H9 (cell line): ENCODE results near the gene STK24. TPM values are rescaled to one million over a fixed set of nuclear protein-coding genes. Genes with fewer than 3 reads are reported as not detected.

ENCODE experiments used
- DNase-seq: peaks from one replicate; pipeline ENCODE4 v3.0.0-alpha.2; 2017
- H2AFZ ChIP-seq: one replicate; pipeline ENCODE4 v1.6.1; 2013; ENCODE audit warnings: mild to moderate bottlenecking, low read length, control low read depth, moderate library complexity
- H2AK5ac ChIP-seq: 2 replicates; pipeline ENCODE4 v1.6.1; 2013; ENCODE audit warnings: low read length, control low read depth, mixed read lengths; ENCODE audit not compliant: insufficient read length
- H2BK120ac ChIP-seq: one replicate; pipeline ENCODE4 v1.6.1; 2013; ENCODE audit warnings: low read depth, mild to moderate bottlenecking, low read length, control low read depth, inconsistent platforms; ENCODE audit not compliant: poor library complexity, severe bottlenecking
- H2BK12ac ChIP-seq: 2 replicates; pipeline ENCODE4 v1.6.1; 2013; ENCODE audit warnings: low read length, control low read depth, mixed read lengths, low read depth; ENCODE audit not compliant: insufficient read length
- H2BK15ac ChIP-seq: 2 replicates; pipeline ENCODE4 v1.6.1; 2013; ENCODE audit warnings: low read depth, low read length, control low read depth
- H2BK20ac ChIP-seq: one replicate; pipeline ENCODE4 v1.6.1; 2013; ENCODE audit warnings: low read depth, mild to moderate bottlenecking, low read length, control low read depth, inconsistent platforms; ENCODE audit not compliant: poor library complexity, severe bottlenecking
- H2BK5ac ChIP-seq: 2 replicates; pipeline ENCODE4 v1.6.1; 2013; ENCODE audit warnings: low read length, control low read depth, mixed read lengths; ENCODE audit not compliant: insufficient read length
- H3K14ac ChIP-seq: 2 replicates; pipeline ENCODE4 v1.6.1; 2013; ENCODE audit warnings: low read length, control low read depth; ENCODE audit not compliant: insufficient read depth
- H3K18ac ChIP-seq: 2 replicates; pipeline ENCODE4 v1.6.1; 2013; ENCODE audit warnings: low read depth, mild to moderate bottlenecking, mixed read lengths, low read length, control low read depth; ENCODE audit not compliant: insufficient read length
- H3K23ac ChIP-seq: 2 replicates; pipeline ENCODE4 v1.6.1; 2013; ENCODE audit warnings: low read length, control low read depth, mixed read lengths, low read depth; ENCODE audit not compliant: insufficient read length
- H3K23me2 ChIP-seq: 2 replicates; pipeline ENCODE4 v1.6.1; 2013; ENCODE audit warnings: low read depth, mild to moderate bottlenecking, mixed read lengths, low read length, control low read depth; ENCODE audit not compliant: insufficient read length, poor library complexity, severe bottlenecking
- H3K27ac ChIP-seq: 2 replicates; pipeline ENCODE4 v1.5.1; 2013; ENCODE audit warnings: low read length, control low read depth, mixed read lengths, low read depth; ENCODE audit not compliant: insufficient read length
- H3K27me3 ChIP-seq: 2 replicates; pipeline ENCODE4 v1.6.1; 2013; ENCODE audit warnings: low read length, control low read depth, inconsistent platforms; ENCODE audit not compliant: insufficient read depth
- H3K4ac ChIP-seq: 2 replicates; pipeline ENCODE4 v1.6.1; 2013; ENCODE audit warnings: low read depth, mild to moderate bottlenecking, control low read depth, inconsistent platforms, low read length, moderate library complexity
- H3K4me1 ChIP-seq: 2 replicates; pipeline ENCODE4 v1.6.1; 2013; ENCODE audit warnings: low read length, control low read depth, inconsistent platforms; ENCODE audit not compliant: insufficient read depth
- H3K4me2 ChIP-seq: 2 replicates; pipeline ENCODE4 v1.6.1; 2013; ENCODE audit warnings: low read length, control low read depth, mixed read lengths; ENCODE audit not compliant: insufficient read length, insufficient read depth
- H3K56ac ChIP-seq: 2 replicates; pipeline ENCODE4 v1.6.1; 2013; ENCODE audit warnings: low read depth, mild to moderate bottlenecking, mixed read lengths, low read length, control low read depth; ENCODE audit not compliant: insufficient read length
- H3K79me1 ChIP-seq: 2 replicates; pipeline ENCODE4 v1.6.1; 2013; ENCODE audit warnings: low read depth, mild to moderate bottlenecking, moderate library complexity, low read length, control low read depth, inconsistent platforms; ENCODE audit not compliant: insufficient read depth, poor library complexity, severe bottlenecking
- H3K79me2 ChIP-seq: 2 replicates; pipeline ENCODE4 v1.6.1; 2013; ENCODE audit warnings: low read length, control low read depth, inconsistent platforms; ENCODE audit not compliant: insufficient read depth
- H3K9ac ChIP-seq: 2 replicates; pipeline ENCODE4 v1.6.1; 2013; ENCODE audit warnings: low read length, control low read depth, mixed read lengths; ENCODE audit not compliant: insufficient read length; ENCODE audit errors: extremely low read depth
- H3K9me3 ChIP-seq: one replicate; pipeline ENCODE4 v1.6.1; 2013; ENCODE audit warnings: low read depth, low read length, inconsistent platforms; ENCODE audit not compliant: control insufficient read depth
- H3T11ph ChIP-seq: one replicate; pipeline ENCODE4 v1.6.1; 2013; ENCODE audit warnings: mild to moderate bottlenecking, low read length, control low read depth, inconsistent platforms
- H4K20me1 ChIP-seq: one replicate; pipeline ENCODE4 v1.6.1; 2013; ENCODE audit not compliant: control insufficient read depth, insufficient read length, insufficient read depth
- H4K5ac ChIP-seq: 2 replicates; pipeline ENCODE4 v1.6.1; 2013; ENCODE audit warnings: low read depth, mild to moderate bottlenecking, mixed read lengths, low read length, control low read depth; ENCODE audit not compliant: insufficient read length
- H4K8ac ChIP-seq: replicated peaks from 2 replicates; pipeline ENCODE4 v1.6.1; 2013; ENCODE audit warnings: low read length, control low read depth, mixed read lengths, low read depth; ENCODE audit not compliant: insufficient read length
- H4K91ac ChIP-seq: 2 replicates; pipeline ENCODE4 v1.6.1; 2013; ENCODE audit warnings: low read depth, mild to moderate bottlenecking, moderate library complexity, mixed read lengths, low read length, control low read depth; ENCODE audit not compliant: insufficient read length
- H3K27ac Mint-ChIP-seq, 3 experiments: 2 replicates in 2 of 3; 3 replicates in 1 of 3; pipeline ENCODE4 v1.8.0; 2020 to 2021; ENCODE audit warnings: mixed read lengths in 3 of 3, mild to moderate bottlenecking in 1 of 3, moderate library complexity in 1 of 3
- H3K27me3 Mint-ChIP-seq: 2 replicates; pipeline ENCODE4 v1.8.0; 2021; ENCODE audit warnings: low read depth, mild to moderate bottlenecking, moderate library complexity, mixed read lengths
- H3K36me3 Mint-ChIP-seq, 3 experiments: 2 replicates in 2 of 3; 3 replicates in 1 of 3; pipeline ENCODE4 v1.8.0; 2020 to 2021; ENCODE audit warnings: low read depth in 3 of 3, mixed read lengths in 3 of 3; ENCODE audit not compliant: insufficient read depth in 1 of 3
- H3K4me1 Mint-ChIP-seq, 2 experiments: 2 replicates each; pipeline ENCODE4 v1.8.0; 2020; ENCODE audit warnings: mixed read lengths in 2 of 2
- H3K4me3 Mint-ChIP-seq, 2 experiments: 2 replicates in 1 of 2; 3 replicates in 1 of 2; pipeline ENCODE4 v1.8.0; 2020 to 2021; ENCODE audit warnings: mild to moderate bottlenecking in 2 of 2, mixed read lengths in 2 of 2, moderate library complexity in 1 of 2
- H3K9me3 Mint-ChIP-seq, 2 experiments: 2 replicates in 1 of 2; 3 replicates in 1 of 2; pipeline ENCODE4 v1.8.0; 2020; ENCODE audit warnings: mild to moderate bottlenecking in 2 of 2, mixed read lengths in 2 of 2, moderate library complexity in 1 of 2
- WGBS: extraction: QIAGEN DNeasy Blood & Tissue Kit; methylation state at CpG from one replicate; pipeline ENCODE4 v1.1.7; 2013; ENCODE audit warnings: missing lambda C conversion rate, low lambda C conversion rate, mixed read lengths; ENCODE audit not compliant: insufficient read length; ENCODE audit errors: extremely low coverage; 5-methylcytosine and 5-hydroxymethylcytosine counted together
- total RNA-seq: library from RNA; stranded (reverse); gene quantifications from 2 replicates; pipeline ENCODE4 v1.2.1, GENCODE V29; 2021
- TF ChIP-seq, protein P1 (sequence below): fragments of 200-600 bp; sonication (generic); conservative IDR thresholded peaks from 3 replicates; pipeline ENCODE4 v1.8.0; 2021; ENCODE audit warnings: antibody characterized with exemption, mild to moderate bottlenecking

Gene STK24
- total RNA-seq, 1 experiment from 2014 or later = 134 TPM

DNA sequence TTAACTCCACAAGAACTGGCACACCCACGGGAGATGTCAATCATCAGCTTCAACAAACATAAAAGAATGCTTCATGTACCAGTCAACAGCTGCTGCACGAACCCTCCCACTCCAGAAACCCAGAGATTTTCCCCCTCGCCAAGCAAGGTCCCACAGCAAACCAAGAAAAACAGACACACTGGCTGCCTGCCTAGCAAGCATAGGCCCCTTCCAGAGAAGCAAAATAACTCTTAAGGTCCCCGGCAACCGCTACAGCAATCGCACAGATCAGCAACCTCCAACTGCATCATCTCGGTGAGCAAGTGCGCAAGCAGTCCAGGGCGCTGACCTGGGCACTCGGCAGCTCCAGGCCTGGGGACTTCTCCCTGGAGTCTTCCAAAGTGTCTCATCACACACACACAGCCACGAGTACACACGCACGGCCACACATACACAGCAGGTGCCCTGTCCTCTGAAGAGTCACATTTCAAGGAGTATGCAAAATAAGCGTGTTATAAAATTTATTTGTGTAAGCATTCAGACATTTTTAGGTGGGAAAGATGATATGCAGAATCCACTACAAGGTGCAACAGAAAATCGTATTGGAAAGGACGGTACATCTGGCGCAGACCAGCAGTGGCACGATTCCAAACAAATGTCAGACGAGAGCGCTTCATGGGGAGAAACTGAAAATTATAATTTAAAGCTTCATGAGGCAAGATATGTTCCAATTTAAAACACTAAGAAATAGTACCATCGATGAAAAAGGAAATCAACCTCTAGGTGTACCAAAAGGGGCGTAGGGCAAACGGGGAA lies 125.0 kb downstream of the STK24 start:
- Histone ChIP-seq H3K9ac (no peak overlapping the region), H3K79me2 (no peaks in the 10 kb centered on the region), H3K4me1 (peaks cover 5% of the 10 kb centered on the region; the same call in 1 of the 2 replicates), H3K14ac (no peak overlapping the region; the same call in 1 of the 2 replicates), H3K9me3 (no peaks in the 10 kb centered on the region), H2AFZ (no peak overlapping the region), H2BK5ac (no peak overlapping the region), H4K20me1 (no peaks in the 10 kb centered on the region), H3K23me2 (no peaks in the 10 kb centered on the region), H3K4ac (no peak overlapping the region), H3K27me3 (no peaks in the 10 kb centered on the region), H3K18ac (no peak overlapping the region), H3K56ac (no peak overlapping the region), H4K91ac (no peak overlapping the region), H2AK5ac (no peak overlapping the region), H4K5ac (no peak overlapping the region), H3K79me1 (no peaks in the 10 kb centered on the region), H3K4me2 (no peak overlapping the region), H2BK20ac (no peak overlapping the region), H4K8ac (no peak overlapping the region), H2BK12ac (no peak overlapping the region), H2BK120ac (no peak overlapping the region), H3K27ac (no peak overlapping the region), H3T11ph (no peak overlapping the region), H2BK15ac (no peak overlapping the region), H3K23ac (no peak overlapping the region)
- Mint-ChIP-seq H3K9me3 (no peaks in the 10 kb centered on the region), H3K27ac (peak overlapping the region; percentile 21 to 40 (median 39); a peak in 5 of 7 replicates), H3K4me1 (peaks cover 21 to 33% of the 10 kb centered on the region in 2 experiments), H3K36me3 (peaks cover 24 to 75% (median 72%) of the 10 kb centered on the region in 3 experiments; a peak in 6 of 7 replicates), H3K27me3 (no peaks in the 10 kb centered on the region; the same call in 1 of the 2 replicates), H3K4me3 (no peak overlapping the region)
- DNase-seq = no peak
- TF ChIP-seq, protein P1, sequence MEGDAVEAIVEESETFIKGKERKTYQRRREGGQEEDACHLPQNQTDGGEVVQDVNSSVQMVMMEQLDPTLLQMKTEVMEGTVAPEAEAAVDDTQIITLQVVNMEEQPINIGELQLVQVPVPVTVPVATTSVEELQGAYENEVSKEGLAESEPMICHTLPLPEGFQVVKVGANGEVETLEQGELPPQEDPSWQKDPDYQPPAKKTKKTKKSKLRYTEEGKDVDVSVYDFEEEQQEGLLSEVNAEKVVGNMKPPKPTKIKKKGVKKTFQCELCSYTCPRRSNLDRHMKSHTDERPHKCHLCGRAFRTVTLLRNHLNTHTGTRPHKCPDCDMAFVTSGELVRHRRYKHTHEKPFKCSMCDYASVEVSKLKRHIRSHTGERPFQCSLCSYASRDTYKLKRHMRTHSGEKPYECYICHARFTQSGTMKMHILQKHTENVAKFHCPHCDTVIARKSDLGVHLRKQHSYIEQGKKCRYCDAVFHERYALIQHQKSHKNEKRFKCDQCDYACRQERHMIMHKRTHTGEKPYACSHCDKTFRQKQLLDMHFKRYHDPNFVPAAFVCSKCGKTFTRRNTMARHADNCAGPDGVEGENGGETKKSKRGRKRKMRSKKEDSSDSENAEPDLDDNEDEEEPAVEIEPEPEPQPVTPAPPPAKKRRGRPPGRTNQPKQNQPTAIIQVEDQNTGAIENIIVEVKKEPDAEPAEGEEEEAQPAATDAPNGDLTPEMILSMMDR = no peak
- no CpG with 5 or more reads among the region's 23 CpGs for WGBS
